HG03460 (cell line): ENCODE data around the gene RBX1.
"Not testable (repeated sequence)": the region's sequence is repeated elsewhere in the genome, so short reads cannot be mapped to it uniquely, and the experiment has no call there.

ENCODE experiments used
- ATAC-seq: cut with Tn5 transposase; IDR thresholded peaks from one replicate; pipeline ENCODE4 v1.9.1; 2021; ENCODE audit not compliant: unreplicated experiment

The RBX1 gene

DNA sequence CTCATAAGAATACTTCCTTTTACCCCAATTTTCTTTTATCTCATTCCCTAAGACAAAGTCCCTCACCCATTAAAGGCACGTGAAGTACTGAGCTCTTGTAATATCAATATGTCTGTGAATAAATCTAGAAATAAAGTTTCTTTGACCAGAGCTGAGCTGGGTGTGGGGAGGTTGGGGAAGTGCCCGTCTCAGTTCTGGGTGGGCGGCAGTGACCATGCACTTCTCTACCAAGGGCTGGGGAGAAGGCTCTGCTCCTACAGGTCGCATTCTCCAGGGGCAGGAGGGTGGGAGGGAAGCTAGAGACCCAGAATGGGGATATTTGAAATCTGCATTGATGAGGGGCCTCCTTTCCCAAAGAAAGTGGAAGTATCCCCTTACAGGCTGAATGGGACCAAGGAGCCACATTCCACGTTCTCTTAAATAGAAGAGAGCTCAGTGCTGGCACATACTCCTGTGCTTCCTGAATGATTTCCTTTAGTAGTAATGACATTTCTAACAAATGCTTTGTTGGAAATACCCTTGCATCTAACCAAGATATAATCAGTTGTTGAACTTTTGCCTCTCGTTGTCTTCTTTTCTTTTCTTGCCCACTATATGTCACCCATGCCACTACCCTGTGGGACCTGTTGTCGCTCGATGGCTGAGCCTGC is 16.1 kb downstream of the RBX1 start:
- no peak for ATAC-seq

DNA sequence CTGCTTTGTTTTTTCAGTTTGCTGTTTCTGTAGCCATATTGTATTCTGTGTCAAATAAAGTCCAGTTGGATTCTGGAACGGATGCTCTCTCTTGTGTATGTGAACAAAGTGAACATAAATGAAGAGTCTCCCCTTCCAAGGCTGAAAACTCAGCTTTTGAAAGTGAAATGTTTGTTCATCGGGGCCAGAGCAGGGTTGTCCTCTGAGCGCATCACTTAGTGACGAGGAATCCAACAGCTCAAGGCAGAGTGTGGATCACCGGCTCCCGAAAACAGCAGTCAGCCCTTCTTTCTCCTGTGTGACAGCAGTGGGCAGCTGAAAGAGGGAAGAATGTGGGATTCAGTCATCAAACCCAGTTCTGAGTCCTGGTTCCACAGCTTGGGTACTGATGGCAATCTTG is 21.4 kb downstream of the RBX1 start:
- ATAC-seq = no peak

DNA sequence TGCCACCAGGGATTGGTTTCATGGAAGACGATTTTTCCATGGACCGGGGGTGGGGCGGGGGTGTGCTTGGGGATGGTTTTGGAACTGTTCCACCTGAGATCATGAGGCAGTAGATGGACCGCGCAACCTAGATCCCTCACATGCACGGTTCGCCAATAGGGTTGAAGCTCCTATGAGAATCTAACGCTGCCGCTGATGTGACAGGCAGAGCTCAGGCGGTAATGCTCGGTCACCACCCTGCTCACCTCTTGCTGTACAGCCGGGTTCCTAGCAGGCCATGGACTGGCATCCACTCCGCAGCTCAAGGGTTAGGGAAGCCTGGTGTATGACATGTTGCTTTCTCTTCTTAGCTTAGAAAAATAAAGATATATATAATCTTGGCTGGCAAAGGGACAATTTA is 22.0 kb downstream of the RBX1 start:
- ATAC-seq = no peak

DNA sequence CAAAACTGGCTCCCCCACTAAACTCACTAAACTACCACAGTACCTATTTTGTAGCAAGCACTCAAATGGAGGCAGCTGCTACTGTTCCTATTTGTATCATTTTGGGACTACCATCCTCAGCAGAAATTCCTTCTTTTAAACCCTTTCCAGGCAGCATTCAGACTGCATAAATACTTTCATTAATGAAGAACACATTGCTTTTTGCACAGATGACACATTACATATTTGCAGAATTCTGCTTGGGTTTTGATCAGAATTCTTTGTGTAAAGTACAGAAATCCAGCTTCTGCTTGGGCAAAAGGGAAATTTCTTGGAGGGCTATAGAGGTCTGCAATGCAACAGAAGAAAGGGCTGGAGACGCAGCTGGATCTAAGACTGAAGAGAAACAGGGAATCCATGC is 24.2 kb downstream of the RBX1 start:
- no peak for ATAC-seq

DNA sequence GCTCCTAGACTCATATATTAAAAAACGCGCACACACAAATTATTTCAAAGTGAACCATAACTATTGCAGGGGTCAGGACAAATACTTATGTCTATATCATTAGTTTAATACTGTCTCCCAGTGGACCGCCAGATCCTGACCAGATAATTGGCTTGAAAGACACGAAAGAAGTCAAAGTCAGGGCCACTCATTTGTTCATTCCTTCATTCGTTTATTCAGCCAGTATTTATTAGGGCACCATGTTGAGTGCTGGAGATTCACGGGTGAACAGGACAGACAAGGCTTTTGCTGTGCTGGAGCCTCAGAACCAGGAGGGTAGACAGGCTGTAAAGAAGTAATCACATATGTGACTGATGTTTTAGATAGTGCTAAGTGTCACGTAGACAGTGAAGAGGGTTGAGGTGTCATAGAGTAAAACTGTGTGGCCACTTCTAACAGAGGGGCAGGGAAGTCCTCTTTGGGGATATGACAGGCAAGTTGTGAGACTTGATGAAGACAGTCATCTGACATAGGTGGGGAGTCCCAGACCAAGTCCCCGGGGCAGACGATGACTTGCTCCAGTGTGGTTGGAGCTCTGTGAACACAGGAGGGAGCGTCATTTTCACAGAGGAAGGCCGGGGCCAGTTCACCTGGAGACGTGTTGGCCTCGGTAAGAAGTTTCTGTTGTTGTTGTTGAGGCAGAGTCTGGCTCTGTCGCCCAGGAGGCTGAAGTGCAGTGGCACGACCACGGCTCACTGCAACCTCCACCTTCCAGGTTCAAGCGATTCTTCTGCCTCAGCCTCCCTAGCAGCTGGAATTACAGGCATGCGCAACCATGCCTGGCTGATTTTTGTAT is 25.9 kb downstream of the RBX1 start:
- no peak for ATAC-seq

DNA sequence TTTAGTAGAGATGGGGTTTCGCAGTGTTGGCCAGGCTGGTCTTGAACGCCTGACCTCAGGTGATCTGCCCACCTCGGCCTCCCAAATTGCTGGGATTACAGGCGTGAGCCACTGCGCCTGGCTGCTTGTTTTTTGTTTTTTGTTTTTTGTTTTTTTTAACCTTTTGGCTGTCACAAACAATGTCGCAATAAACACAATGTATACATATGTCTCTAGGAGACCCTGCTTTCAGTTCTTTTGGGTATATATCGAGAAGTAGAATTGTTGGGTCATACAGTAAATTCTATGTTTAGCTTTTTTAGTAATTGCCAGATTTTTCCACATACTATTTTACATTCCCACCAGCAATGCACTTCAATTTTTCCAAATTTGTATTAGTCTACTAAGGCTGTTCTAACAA is 28.0 kb downstream of the RBX1 start:
- no peak for ATAC-seq

DNA sequence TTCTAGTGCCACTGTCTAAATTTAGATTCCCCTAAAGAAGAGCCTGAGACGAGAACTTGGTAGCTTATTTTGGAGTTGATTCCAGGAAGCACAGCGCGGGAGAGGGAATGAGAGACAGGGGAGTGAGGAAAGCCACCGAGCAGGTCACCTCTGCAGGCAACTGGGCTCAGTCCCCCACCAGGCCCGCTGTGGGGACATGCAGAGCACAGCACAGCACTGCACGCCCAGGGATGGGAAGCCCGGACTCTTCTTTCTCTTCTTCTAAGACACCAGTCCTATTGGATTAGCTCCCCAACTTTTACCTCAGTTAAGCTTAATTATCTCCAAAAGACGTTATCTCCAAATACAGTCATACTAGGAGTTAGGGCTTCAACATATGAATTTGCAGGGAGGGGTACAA is 28.7 kb downstream of the RBX1 start:
- no peak for ATAC-seq

DNA sequence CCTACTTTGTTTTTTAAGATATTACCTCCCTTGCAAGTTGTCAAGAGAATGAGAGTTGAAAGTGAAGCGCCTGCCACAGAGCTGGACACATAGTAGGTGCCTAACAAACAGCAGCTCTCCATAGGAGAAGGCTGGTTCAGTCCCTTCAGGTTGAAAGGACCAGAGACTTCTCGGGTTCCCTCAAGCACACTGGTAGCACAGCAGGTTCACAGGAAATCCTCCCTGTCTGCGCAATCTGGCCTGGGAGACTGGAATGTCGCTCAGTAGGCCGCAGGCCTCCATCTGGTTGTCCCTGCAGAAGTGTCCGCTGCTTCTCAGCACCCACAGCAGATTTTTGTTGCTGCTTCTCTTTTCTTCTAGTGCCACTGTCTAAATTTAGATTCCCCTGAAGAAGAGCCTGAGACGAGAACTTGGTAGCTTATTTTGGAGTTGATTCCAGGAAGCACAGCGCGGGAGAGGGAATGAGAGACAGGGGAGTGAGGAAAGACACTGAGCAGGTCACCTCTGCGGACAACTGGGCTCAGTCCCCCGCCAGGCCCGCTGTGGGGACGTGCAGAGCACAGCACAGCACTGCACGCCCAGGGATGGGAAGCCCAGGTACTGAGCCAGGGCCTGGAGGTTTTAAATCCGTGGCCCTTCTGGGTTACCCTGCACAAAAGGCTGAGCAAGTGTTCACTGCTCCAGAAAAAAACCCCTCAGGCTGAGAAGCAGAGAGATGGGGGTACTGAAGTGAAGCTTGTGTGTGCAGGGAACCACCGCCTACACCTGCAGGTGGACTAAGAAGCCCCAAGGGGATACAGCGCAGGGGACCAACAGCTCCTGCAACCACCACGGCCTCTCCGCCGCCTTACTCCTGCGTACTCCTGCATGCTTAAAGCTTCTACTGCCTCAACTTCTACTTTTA is 31.6 kb downstream of the RBX1 start:
- no peak for ATAC-seq

DNA sequence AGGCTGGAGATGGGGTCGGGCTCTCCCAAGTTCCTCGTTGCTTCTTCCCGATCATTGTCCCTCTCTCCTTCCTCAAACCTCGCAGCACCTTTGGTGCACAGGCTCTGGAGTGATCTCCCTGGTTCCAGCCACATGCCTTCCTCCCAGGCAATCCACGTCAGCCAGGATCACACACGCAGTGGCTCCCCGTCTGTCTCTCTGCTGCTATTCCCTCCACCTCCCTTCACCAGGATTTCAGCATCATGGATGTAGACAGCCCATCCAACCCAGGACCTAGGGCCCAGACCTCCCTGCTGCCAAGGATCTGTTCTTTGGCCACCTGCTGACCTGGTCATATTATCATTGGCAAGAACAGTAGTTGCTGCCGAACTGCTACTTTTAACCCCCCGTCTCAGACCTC is 40.1 kb downstream of the RBX1 start:
- ATAC-seq = no peak

DNA sequence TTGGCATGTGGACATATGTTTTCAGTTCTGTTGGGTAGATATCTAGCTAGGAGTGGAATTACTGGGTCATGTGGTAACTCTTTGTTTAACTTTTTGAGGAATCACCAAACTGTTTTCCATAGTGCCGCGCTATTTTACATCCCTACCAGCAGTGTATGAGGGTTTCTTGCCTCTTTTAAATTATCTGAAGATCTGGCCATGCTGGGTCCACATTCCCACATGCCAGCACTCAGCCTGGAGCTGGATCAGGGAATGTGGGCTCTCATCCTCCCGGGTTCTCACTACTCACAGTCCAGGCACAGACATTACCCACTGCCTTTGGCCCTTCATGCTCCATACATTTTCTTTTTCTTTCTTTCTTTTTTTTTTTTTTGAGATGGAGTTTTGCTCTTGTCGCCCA is 44.6 kb downstream of the RBX1 start:
- no peak for ATAC-seq

DNA sequence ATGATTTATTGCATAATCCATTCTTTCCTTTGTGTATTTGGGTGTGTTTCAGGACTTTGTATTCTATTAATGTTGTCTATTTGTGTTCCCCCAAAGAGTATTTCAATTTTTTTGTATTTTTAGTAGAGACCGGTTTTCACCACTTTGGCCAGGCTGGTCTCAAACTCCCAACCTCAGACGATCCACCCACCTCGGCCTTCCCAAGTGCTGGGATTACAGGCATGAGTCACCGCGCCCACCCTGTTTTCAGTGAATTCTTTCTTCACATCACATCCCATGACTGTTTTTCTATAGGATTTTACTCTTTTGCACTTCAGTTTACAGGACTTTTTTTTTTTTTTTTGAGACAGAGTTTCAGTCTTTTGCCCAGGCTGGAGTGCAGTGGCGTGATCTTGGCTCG is 46.3 kb downstream of the RBX1 start:
- no peak for ATAC-seq

DNA sequence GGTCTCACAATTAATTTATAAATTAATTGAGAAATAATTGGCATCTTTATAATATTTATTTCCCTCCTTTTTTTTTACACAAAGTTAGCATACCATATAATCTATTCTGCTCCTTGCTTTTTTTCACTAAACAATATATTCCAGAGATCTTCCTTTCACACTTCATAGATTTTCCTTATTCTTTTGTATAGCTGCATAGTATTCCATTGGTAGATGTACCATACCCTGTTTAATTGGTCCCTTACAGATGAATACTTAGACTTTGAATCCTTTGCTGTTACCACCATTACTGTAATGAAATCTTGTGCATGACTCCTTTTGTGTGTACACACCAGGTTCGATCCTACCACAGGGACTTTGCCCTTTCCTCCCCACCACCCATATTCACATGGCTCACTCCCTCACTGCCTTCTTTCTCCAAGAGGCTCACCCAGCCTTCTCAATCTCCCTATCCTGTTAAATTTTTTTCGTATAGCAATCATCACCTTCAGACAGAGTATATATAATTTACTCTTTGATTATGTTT is 48.9 kb downstream of the RBX1 start:
- no peak for ATAC-seq

DNA sequence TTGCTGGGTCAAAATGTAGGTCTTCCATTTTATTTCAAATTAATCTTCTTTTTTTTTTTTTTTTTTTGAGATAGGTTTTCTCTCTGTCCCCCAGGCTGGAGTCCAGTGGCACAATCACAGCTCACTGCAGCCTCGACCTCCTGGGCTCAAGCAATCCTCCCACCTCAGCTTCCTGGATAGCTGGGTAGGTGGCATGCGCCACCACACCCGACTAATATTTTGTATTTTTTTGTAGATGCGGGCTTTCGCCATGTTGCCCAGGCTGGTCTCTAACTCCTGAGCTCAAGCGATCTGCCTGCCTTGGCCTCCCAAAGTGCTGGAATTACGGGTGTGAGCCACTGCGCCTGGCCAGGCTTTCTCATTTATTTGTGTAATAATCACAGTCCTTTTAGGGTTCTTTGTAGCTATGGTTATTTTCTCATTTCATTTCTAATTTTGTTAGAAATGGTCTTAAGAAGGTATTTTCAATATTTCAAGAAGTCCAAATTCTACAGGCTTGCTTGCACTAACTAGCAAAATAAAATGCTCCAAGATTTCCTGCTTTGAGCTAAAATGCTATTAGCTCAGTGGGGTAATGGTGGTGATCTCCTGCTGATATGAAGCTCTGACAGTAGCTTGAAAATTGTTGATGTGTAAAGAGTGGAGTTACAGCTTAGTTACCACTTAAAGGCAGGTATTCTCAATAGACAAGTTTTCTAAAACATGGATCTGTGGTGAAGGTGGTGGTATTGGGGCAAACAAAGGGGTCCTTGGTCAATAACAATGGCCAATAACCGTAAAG is 50.0 kb downstream of the RBX1 start:
- ATAC-seq = no peak

DNA sequence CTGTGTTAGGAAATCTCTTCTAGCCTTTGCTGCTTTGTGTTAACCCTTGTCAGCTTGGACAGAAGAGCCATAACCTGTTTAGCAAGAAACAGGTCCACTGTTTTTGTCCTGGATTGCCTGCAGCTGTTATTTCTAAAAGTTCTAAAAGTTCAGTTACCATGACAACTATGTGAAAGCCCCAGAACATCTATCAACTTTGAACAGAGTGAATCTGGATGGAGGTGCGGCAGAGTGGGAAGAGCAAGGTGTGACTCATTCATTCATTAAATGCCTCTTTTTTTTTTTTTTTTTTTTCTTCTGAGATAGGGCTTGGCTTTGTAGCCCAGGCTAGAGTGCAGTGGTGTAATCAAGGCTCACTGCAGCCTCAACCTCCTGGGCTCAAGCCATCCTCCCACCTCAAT is 50.5 kb downstream of the RBX1 start:
- no peak for ATAC-seq

DNA sequence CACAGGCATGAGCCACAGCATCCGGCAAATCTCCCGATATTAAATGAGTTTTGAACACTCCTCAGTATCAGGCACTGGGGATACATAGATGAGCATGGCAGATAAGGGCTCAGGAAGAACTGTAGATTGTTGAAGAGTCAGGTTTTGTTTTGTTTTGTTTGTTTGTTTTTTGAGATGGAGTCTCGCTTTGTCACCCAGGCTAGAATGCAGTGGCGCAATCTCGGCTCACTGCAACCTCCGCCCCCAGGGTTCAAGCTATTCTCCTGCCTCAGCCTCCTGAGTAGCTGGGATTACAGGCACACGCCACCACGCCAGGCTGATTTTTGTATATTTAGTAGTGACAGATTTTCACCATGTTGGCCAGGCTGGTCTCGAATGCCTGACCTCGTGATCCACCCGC is 51.2 kb downstream of the RBX1 start:
- not testable (repeated sequence) for ATAC-seq

DNA sequence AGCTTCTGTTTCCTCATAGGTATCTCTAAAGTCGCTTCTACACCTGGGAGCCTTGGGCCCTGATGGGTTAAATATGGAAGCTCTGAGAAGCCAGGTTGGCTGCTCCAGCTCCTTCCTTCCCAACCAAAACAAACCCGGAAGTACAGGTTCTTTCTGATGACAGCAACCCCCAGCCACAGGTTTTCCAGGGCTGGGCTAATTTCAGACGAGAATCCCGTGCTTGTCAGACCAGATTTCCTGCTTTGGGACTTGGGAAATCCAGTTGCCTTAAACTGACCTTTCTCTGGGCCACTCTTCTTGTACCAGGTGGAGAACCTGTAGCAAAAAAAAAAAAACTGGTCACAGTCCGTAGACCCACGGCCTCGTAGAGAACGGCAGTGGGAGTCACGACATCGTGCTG is 51.9 kb downstream of the RBX1 start:
- no peak for ATAC-seq

DNA sequence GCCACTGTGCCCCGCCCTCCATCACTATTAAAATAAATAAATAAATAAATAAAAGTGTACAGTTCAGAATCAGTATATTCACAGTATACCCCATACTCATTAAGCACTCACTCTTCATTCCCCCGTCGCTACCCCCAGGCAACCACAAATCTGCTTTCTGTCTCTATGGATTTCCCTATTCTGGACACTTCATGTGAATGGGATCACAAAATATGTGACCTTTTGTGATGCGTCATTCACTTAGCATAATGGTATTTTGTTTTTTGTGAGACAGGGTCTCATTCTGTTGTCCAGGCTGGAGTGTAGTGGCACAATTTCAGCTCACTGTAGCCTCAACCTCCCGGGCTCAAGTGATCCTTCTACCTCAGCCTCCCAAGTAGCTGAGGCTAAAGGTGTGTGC is 52.8 kb downstream of the RBX1 start:
- no peak for ATAC-seq

DNA sequence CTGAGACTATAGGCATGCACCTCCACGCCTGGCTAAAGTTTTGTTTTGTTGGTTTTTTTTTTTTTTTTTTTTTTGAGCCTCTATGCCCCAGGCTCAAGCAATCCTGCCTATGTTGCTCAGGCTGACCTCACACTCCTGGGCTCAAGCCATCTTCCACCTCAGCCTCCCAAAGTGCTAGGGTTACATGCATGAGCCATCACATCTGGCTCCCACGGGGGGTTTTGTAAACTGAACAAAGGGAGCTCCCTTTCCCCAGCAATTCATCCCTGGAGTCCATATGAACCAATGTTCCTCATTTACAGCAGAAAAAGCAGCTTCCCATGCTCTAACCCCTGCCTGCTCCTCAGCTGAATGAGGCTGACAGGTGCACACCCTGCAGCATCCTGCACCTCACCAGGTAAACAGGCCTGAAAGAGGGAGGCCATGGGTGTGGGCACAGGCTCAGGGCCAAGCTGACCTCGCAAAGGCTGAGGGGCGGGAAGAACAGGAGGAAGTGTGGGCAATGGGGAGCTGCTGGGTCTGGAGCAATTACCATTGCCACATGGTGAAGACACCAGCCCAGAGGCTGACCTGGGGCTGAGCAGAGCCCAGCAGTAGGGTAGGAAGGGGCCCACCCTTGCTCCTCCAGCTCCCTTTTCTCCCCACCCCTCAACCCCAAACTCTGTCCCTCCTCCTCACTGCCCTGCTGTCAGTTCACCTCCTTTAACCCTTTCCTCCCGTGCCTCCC is 58.2 kb downstream of the RBX1 start:
- ATAC-seq = no peak

DNA sequence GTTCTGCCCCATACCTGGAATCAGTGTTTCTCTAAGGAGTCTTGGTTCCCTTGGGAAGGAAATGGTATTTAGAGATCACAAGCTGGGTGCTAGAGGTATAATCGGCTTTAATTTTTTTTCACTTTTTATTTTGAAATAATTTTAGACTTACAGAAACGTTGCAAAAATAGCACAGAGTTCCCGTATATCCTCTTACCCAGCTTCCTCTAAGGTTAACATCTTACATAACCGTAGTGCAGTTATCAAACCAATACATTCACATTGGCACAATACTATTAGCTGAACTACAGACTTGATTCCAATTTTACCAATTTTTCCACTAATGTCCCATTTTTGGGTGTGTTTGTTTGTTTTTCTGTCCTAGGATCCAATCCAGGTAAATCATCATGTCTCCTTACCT is 63.8 kb downstream of the RBX1 start:
- no peak for ATAC-seq

DNA sequence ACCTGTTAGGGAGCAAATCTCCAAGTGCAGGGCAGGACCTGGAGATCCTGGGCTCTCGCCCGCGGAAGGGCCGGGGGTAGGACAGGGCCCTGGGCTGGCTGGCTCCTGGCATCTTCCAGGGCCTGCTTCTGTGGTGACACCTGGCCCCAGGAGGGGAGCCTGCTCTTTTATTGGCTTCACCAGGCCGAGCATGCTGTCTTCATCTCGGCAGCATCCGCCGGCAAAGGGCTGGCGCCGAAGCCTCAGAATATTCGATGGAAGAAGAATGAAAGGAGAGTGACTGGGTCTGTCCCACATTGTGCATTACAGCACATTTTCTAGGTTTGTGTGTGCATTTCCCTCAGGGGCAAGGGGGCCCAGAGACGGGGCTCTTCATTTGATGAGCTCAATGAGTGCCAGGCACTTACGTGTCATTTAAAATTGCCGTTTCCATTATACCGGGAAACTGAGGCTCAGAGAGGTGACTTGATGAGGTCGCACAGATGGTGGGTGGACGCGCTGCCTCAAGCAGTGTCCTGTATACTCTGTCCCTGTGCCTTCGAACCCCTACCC is 70.0 kb downstream of the RBX1 start:
- ATAC-seq = no peak
